Tibial artery (tissue), 4 donors: ENCODE measurements around the gene MSH2.
"Not testable (repeated sequence)": the region's sequence is repeated elsewhere in the genome, so short reads cannot be mapped to it uniquely, and the experiment has no call there.

Experiments
- DNase-seq, 2 donors: peaks; one replicate each; pipeline ENCODE4 v3.0.0-alpha.2; 2019
- H3K27ac ChIP-seq, 2 donors: fragments of 200-600 bp; sonication (generic) in 1 of 2; 1 replicate in 1 of 2; 2 replicates in 1 of 2; pipeline ENCODE4 v1.5.1; 2018 to 2019; ENCODE audit warnings: mild to moderate bottlenecking in 1 of 2
- H3K27me3 ChIP-seq, 2 donors: fragments of 200-600 bp; sonication (generic) in 1 of 2; one replicate each; pipeline versions ENCODE4 v1.5.1 to v1.6.0; 2016 to 2019
- H3K36me3 ChIP-seq, 3 donors: fragments of 200-600 bp; sonication (generic) in 2 of 3; one replicate each; pipeline ENCODE4 v1.5.1; 2016 to 2019; ENCODE audit warnings: mild to moderate bottlenecking in 2 of 3
- H3K4me1 ChIP-seq, 4 donors: fragments of 200-600 bp; sonication (generic) in 2 of 4; 1 replicate in 3 of 4; 2 replicates in 1 of 4; pipeline ENCODE4 v1.5.1; 2016 to 2019
- H3K4me3 ChIP-seq, 2 donors: fragments of 200-600 bp; sonication (generic) in 1 of 2; 1 replicate in 1 of 2; 2 replicates in 1 of 2; pipeline ENCODE4 v1.5.1; 2018 to 2019; ENCODE audit warnings: mild to moderate bottlenecking in 2 of 2
- H3K9me3 ChIP-seq, 3 donors: fragments of 200-600 bp; sonication (generic) in 1 of 3; one replicate each; pipeline ENCODE4 v1.5.1; 2016 to 2019
- intact Hi-C: fragments of 100-400 bp; cut with DNase I; formaldehyde crosslinking; loops from one replicate; pipeline ENCODE4 v1.15.0; 2023; ENCODE audit warnings: low total_unique reads
- TF ChIP-seq, protein P1 (sequence below), 2 experiments: fragments of 200-600 bp in 1 of 2; fragments of 450-650 bp in 1 of 2; IDR thresholded peaks; one replicate each; pipeline ENCODE4 v1.5.1; 2017 to 2019; ENCODE audit warnings: antibody characterized with exemption in 2 of 2, mild to moderate bottlenecking in 1 of 2, moderate library complexity in 1 of 2

MSH2 gene

DNA sequence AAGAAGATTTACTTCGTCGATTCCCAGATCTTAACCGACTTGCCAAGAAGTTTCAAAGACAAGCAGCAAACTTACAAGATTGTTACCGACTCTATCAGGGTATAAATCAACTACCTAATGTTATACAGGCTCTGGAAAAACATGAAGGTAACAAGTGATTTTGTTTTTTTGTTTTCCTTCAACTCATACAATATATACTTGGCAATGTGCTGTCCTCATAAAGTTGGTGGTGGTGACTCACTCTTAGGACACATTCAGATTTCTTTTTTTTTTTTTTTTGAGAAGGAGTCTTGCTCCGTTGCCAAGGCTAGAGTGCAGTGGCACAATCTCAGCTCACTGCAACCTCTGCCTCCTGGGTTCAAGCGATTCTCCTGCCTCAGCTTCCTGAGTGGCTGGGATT is 26.8 kb downstream of the MSH2 start:
- Histone ChIP-seq H3K4me3 (no peak overlapping the region), H3K4me1 (peaks cover 0 to 6% (median 0%) of the 10 kb centered on the region in 4 donors), H3K36me3 (peaks cover 0 to 19% (median 12%) of the 10 kb centered on the region in 3 donors), H3K27me3 (no peaks in the 10 kb centered on the region), H3K9me3 (no peaks in the 10 kb centered on the region), H3K27ac (no peak overlapping the region)
- no peak for DNase-seq
- intact Hi-C loops = no loop called here
- TF ChIP-seq, protein P1, sequence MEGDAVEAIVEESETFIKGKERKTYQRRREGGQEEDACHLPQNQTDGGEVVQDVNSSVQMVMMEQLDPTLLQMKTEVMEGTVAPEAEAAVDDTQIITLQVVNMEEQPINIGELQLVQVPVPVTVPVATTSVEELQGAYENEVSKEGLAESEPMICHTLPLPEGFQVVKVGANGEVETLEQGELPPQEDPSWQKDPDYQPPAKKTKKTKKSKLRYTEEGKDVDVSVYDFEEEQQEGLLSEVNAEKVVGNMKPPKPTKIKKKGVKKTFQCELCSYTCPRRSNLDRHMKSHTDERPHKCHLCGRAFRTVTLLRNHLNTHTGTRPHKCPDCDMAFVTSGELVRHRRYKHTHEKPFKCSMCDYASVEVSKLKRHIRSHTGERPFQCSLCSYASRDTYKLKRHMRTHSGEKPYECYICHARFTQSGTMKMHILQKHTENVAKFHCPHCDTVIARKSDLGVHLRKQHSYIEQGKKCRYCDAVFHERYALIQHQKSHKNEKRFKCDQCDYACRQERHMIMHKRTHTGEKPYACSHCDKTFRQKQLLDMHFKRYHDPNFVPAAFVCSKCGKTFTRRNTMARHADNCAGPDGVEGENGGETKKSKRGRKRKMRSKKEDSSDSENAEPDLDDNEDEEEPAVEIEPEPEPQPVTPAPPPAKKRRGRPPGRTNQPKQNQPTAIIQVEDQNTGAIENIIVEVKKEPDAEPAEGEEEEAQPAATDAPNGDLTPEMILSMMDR (IDR thresholded peaks at IDR 0.05) = no peak

DNA sequence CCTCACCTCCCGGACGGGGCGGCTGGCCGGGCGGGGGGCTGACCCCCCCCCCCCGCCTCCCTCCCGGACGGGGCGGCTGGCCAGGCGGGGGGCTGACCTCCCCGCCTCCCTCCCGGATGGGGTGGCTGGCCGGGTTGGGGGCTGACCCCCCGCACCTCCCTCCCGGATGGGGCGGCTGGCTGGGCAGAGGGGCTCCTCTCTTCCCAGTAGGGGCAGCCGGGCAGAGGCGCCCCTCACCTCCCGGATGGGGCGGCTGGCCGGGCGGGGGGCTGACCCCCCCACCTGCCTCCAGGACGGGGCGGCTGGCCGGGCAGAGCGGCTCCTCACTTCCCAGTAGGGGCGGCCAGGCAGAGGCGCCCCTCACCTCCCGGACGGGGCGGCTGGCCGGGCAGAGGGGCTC is 30.1 kb downstream of the MSH2 start:
- H3K4me3 ChIP-seq, DNase-seq, H3K4me1 ChIP-seq, H3K9me3 ChIP-seq, H3K27ac ChIP-seq, H3K27me3 ChIP-seq, intact Hi-C loops: not testable (repeated sequence)
- H3K36me3 ChIP-seq = peaks cover 0 to 19% (median 12%) of the 10 kb centered on the region in 3 donors

- DNase-seq, H3K4me1 ChIP-seq, H3K27ac ChIP-seq, H3K4me3 ChIP-seq, H3K9me3 ChIP-seq, H3K27me3 ChIP-seq, intact Hi-C loops: not testable (repeated sequence)
- H3K36me3 ChIP-seq = peaks cover 0 to 19% (median 12%) of the 10 kb centered on the region in 3 donors
Observed at GRCh38 chr2:47433445-47433844, 30.5 kb downstream of the MSH2 start.

GRCh38 chr2:47437287-47437686 is 34.3 kb downstream of the MSH2 start:
- intact Hi-C loops = no loop called here

DNA sequence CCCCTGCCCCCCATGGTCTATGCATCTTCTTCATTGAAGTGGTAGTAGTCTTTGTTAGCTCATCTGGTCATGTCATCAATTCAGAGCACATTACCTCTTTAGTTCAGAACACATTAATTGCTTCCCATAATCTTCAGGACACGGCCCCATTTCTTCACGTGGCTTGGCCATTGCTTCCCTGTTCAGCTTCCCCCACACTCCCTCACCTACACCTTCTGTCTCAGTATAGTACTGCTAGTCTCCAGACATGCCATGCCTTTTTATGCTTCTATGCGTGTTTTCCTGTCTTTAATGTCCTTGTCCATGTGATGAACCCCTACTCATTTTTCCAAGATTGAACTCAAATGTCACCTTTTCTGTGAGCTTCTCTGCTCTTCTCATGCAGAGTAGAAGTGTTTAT is 35.1 kb downstream of the MSH2 start:
- Histone ChIP-seq H3K27ac (no peak overlapping the region), H3K4me3 (no peak overlapping the region), H3K4me1 (peaks cover 0 to 19% (median 1%) of the 10 kb centered on the region in 4 donors), H3K9me3 (no peaks in the 10 kb centered on the region), H3K36me3 (no peaks in the 10 kb centered on the region), H3K27me3 (no peaks in the 10 kb centered on the region)
- TF ChIP-seq, protein P1 (IDR thresholded peaks at IDR 0.05) = no peak
- no peak for DNase-seq
- intact Hi-C loops = loop anchor here (2.0 kb wide), 1 partner anchor 329 kb away; no protein-coding TSS in a partner anchor

More at GRCh38 chr2:47437287-47437686, 34.3 kb downstream of the MSH2 start:
- no peaks in the 10 kb centered on the region for H3K9me3 ChIP-seq
- no peak overlapping the region for H3K4me3 ChIP-seq
- H3K4me1 ChIP-seq = peaks cover 0 to 19% (median 0%) of the 10 kb centered on the region in 4 donors
- TF ChIP-seq, protein P1 (IDR thresholded peaks at IDR 0.05) = peak; percentile 23 to 51
- no peak for DNase-seq
- H3K27ac ChIP-seq = no peak overlapping the region
- H3K36me3 ChIP-seq = no peaks in the 10 kb centered on the region
- H3K27me3 ChIP-seq = no peaks in the 10 kb centered on the region

DNA sequence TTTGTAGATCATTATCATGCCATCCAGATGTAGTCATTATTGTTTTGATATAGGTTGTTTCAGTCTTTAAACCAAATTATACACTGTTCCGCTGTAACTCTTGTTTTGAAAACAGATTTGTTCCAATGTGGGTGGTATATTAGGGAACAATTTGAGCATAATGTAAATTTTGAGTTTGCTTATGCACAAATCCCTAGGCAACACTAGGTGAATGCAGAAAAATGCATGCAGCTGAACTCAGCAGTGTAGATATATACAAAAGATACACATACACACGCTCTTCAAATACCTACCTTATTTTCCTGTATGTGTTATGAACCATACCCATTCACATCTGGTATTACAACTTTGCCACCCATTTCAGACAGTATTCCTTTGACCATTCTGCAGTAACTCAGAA is 35.8 kb downstream of the MSH2 start:
- DNase-seq = no peak
- intact Hi-C loops = loop anchor here (2.0 kb wide), 1 partner anchor 328 kb away; no protein-coding TSS in a partner anchor
- Histone ChIP-seq H3K27ac (no peak overlapping the region), H3K9me3 (no peaks in the 10 kb centered on the region), H3K4me1 (peaks cover 0 to 25% (median 3%) of the 10 kb centered on the region in 4 donors), H3K27me3 (no peaks in the 10 kb centered on the region), H3K36me3 (no peaks in the 10 kb centered on the region), H3K4me3 (no peak overlapping the region)
- TF ChIP-seq, protein P1 (IDR thresholded peaks at IDR 0.05) = no peak

DNA sequence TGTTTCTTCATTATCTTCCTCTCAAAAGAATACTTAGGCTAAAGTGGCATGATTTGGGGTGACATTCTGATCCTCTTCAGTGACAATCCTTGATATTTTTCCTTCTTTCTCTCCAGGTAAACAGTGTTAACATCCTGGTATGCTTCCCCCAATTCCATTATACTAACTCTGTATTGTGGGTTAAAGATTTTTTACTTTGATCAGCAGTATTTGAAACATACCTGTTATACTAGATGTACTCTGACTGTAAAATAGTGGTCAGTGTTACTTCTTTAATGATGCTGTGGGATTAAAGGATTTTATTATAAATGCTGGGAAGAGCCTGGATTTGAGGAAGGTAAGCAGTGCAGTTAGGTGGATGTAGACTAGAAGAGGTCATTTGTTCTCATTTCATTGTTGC is 48.8 kb downstream of the MSH2 start:
- Histone ChIP-seq H3K9me3 (no peaks in the 10 kb centered on the region), H3K4me1 (no peaks in the 10 kb centered on the region), H3K27ac (no peak overlapping the region), H3K36me3 (peaks cover 0 to 7% (median 4%) of the 10 kb centered on the region in 3 donors), H3K27me3 (no peaks in the 10 kb centered on the region), H3K4me3 (no peak overlapping the region)
- TF ChIP-seq, protein P1 (IDR thresholded peaks at IDR 0.05) = no peak
- intact Hi-C loops = no loop called here
- no peak for DNase-seq
